HepG2 (cell line): Measurements from ENCODE around the gene CYP17A1. TPM values are rescaled to one million over a fixed set of nuclear protein-coding genes. Genes with fewer than 3 reads are reported as not detected.

ENCODE experiments used
- ATF7-NPFF ChIP-seq: sonication (generic); formaldehyde crosslinking; IDR thresholded peaks from 2 replicates; pipeline ENCODE4 v1.8.1; 2023; ENCODE audit warnings: mild to moderate bottlenecking, low read depth, missing genetic modification reagents, moderate library complexity
- CBX5 ChIP-seq: sonication (generic); formaldehyde crosslinking; IDR thresholded peaks from 2 replicates; pipeline ENCODE4 v1.4.0; 2020; ENCODE audit warnings: missing genetic modification reagents, borderline replicate concordance
- HMG20B ChIP-seq: conservative IDR thresholded peaks from 2 replicates; pipeline ENCODE4 v1.6.1; 2016; ENCODE audit warnings: missing genetic modification reagents, missing compliant biosample characterization
- HNF4A ChIP-seq: sonication (generic); formaldehyde crosslinking; IDR thresholded peaks from 2 replicates; pipeline ENCODE4 v1.4.0; 2020; ENCODE audit warnings: missing genetic modification reagents
- HOXA9 ChIP-seq: sonication (generic); formaldehyde crosslinking; IDR thresholded peaks from 2 replicates; pipeline ENCODE4 v1.8.1; 2022; ENCODE audit warnings: missing genetic modification reagents, mild to moderate bottlenecking, moderate library complexity, borderline replicate concordance
- MED13 ChIP-seq: sonication (generic); formaldehyde crosslinking; IDR thresholded peaks from 2 replicates; pipeline ENCODE4 v1.5.0; 2020; ENCODE audit warnings: missing genetic modification reagents
- RXRB ChIP-seq: IDR thresholded peaks from 2 replicates; pipeline ENCODE4 v1.6.1; 2016; ENCODE audit warnings: borderline replicate concordance, missing genetic modification reagents, missing compliant biosample characterization
- TOE1 ChIP-seq: sonication (generic); formaldehyde crosslinking; IDR thresholded peaks from 2 replicates; pipeline ENCODE4 v1.4.0; 2020; ENCODE audit warnings: mild to moderate bottlenecking, missing genetic modification reagents
- ZFP36L1 ChIP-seq: sonication (generic); formaldehyde crosslinking; IDR thresholded peaks from 2 replicates; pipeline ENCODE4 v1.8.0; 2022; ENCODE audit warnings: mild to moderate bottlenecking, missing genetic modification reagents, moderate library complexity
- ZNF207 ChIP-seq: fragments of 450-650 bp; IDR thresholded peaks from 2 replicates; pipeline ENCODE4 v1.6.1; 2016; ENCODE audit warnings: antibody characterized with exemption, borderline replicate concordance
- ZNF790 ChIP-seq: sonication (generic); formaldehyde crosslinking; IDR thresholded peaks from 2 replicates; pipeline ENCODE4 v1.8.0; 2022; ENCODE audit warnings: missing genetic modification reagents, mild to moderate bottlenecking, borderline replicate concordance
- ZNF792 ChIP-seq: IDR thresholded peaks from 2 replicates; pipeline ENCODE4 v1.6.1; 2016
- ZNF816 ChIP-seq: sonication (generic); formaldehyde crosslinking; IDR thresholded peaks from 2 replicates; pipeline ENCODE4 v1.8.0; 2022; ENCODE audit warnings: missing genetic modification reagents, mild to moderate bottlenecking, borderline replicate concordance
- ZSCAN20 ChIP-seq: sonication (generic); formaldehyde crosslinking; IDR thresholded peaks from 2 replicates; pipeline ENCODE4 v1.4.0; 2020; ENCODE audit warnings: missing genetic modification reagents, mild to moderate bottlenecking, borderline replicate concordance
- polyA plus RNA-seq, 8 experiments: library from polyadenylated mRNA; depleted of rRNA in 3 of 8; stranded (reverse) in 7 of 8; unstranded in 1 of 8; fragments of >200 nt; fragmentation: Illumina TruSeq in 4 of 8; extraction: Trizol in 4 of 8; gene quantifications; 2 replicates each; pipeline versions ENCODE4 v1.2.1 to v1.2.3, GENCODE V29; 2011 to 2016; ENCODE audit warnings: low read depth in 4 of 8, missing spikeins in 1 of 8, mixed read lengths in 1 of 8; ENCODE audit not compliant: insufficient read depth in 1 of 8
- total RNA-seq, 5 experiments: library from RNA; depleted of rRNA; stranded (reverse); fragments of >200 nt; fragmentation: Illumina TruSeq; extraction: Trizol; gene quantifications; 2 replicates each; pipeline ENCODE4 v1.2.3, GENCODE V29; 2016; ENCODE audit warnings: low read depth in 1 of 5
- TF ChIP-seq, protein P1 (sequence below): sonication (generic); formaldehyde crosslinking; IDR thresholded peaks from 2 replicates; pipeline ENCODE4 v1.4.0; 2020; ENCODE audit warnings: missing genetic modification reagents
- TF ChIP-seq, protein P2 (sequence below): IDR thresholded peaks from 2 replicates; pipeline ENCODE4 v1.6.1; 2016; ENCODE audit warnings: missing compliant biosample characterization, missing genetic modification reagents, borderline replicate concordance
- TF ChIP-seq, protein P3 (sequence below): sonication (generic); formaldehyde crosslinking; IDR thresholded peaks from 2 replicates; pipeline ENCODE4 v1.4.0; 2020; ENCODE audit warnings: mild to moderate bottlenecking, low read depth, missing genetic modification reagents
- TF ChIP-seq, protein P4 (sequence below): sonication (generic); formaldehyde crosslinking; IDR thresholded peaks from 2 replicates; pipeline ENCODE4 v1.9.0; 2021; ENCODE audit warnings: missing genetic modification reagents, borderline replicate concordance

The CYP17A1 gene
- total and polyA plus RNA-seq, 2 of the 13 experiments (the other 11 are each of a cell fraction or from before 2014, with no cell fraction given): 0.13 to 1.1 TPM

GRCh38 chr10:102813734-102814452 lies 23.3 kb downstream of the CYP17A1 start (continued):
- TF ChIP-seq, protein P1, sequence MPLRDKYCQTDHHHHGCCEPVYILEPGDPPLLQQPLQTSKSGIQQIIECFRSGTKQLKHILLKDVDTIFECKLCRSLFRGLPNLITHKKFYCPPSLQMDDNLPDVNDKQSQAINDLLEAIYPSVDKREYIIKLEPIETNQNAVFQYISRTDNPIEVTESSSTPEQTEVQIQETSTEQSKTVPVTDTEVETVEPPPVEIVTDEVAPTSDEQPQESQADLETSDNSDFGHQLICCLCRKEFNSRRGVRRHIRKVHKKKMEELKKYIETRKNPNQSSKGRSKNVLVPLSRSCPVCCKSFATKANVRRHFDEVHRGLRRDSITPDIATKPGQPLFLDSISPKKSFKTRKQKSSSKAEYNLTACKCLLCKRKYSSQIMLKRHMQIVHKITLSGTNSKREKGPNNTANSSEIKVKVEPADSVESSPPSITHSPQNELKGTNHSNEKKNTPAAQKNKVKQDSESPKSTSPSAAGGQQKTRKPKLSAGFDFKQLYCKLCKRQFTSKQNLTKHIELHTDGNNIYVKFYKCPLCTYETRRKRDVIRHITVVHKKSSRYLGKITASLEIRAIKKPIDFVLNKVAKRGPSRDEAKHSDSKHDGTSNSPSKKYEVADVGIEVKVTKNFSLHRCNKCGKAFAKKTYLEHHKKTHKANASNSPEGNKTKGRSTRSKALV (CRISPR knock-in tag): no peak
- TF ChIP-seq CBX5 (CRISPR knock-in tag): 0 out of 2 replicates have a peak, but pooled peaks have one; percentile 35
- no peak for TF ChIP-seq ZFP36L1 (CRISPR knock-in tag)
- TF ChIP-seq, protein P2, sequence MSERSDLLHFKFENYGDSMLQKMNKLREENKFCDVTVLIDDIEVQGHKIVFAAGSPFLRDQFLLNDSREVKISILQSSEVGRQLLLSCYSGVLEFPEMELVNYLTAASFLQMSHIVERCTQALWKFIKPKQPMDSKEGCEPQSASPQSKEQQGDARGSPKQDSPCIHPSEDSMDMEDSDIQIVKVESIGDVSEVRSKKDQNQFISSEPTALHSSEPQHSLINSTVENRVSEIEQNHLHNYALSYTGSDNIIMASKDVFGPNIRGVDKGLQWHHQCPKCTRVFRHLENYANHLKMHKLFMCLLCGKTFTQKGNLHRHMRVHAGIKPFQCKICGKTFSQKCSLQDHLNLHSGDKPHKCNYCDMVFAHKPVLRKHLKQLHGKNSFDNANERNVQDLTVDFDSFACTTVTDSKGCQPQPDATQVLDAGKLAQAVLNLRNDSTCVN (CRISPR knock-in tag): no peak
- TF ChIP-seq RXRB (CRISPR knock-in tag): 0 out of 2 replicates have a peak, but pooled peaks have one; percentile 22
- no peak for TF ChIP-seq ZNF790 (CRISPR knock-in tag)
- no peak for TF ChIP-seq ZSCAN20
- no peak for TF ChIP-seq TOE1 (CRISPR knock-in tag)
- TF ChIP-seq ZNF207: no peak
- no peak for TF ChIP-seq HMG20B (CRISPR knock-in tag)
- TF ChIP-seq ZNF792: 0 out of 2 replicates have a peak, but pooled peaks have one; percentile 20
- TF ChIP-seq ATF7-NPFF (CRISPR knock-in tag): 0 out of 2 replicates have a peak, but pooled peaks have one; percentile 56
- 0 out of 2 replicates have a peak, but pooled peaks have one; percentile 31 for TF ChIP-seq HOXA9 (CRISPR knock-in tag)
- peak; percentile 83 for TF ChIP-seq HNF4A (CRISPR knock-in tag)
- TF ChIP-seq ZNF816 (CRISPR knock-in tag): peak; percentile 45; the same call in 1 of the 2 replicates
- TF ChIP-seq, protein P3, sequence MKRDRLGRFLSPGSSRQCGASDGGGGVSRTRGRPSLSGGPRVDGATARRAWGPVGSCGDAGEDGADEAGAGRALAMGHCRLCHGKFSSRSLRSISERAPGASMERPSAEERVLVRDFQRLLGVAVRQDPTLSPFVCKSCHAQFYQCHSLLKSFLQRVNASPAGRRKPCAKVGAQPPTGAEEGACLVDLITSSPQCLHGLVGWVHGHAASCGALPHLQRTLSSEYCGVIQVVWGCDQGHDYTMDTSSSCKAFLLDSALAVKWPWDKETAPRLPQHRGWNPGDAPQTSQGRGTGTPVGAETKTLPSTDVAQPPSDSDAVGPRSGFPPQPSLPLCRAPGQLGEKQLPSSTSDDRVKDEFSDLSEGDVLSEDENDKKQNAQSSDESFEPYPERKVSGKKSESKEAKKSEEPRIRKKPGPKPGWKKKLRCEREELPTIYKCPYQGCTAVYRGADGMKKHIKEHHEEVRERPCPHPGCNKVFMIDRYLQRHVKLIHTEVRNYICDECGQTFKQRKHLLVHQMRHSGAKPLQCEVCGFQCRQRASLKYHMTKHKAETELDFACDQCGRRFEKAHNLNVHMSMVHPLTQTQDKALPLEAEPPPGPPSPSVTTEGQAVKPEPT: no peak
- no peak for TF ChIP-seq MED13 (CRISPR knock-in tag)
- TF ChIP-seq, protein P4, sequence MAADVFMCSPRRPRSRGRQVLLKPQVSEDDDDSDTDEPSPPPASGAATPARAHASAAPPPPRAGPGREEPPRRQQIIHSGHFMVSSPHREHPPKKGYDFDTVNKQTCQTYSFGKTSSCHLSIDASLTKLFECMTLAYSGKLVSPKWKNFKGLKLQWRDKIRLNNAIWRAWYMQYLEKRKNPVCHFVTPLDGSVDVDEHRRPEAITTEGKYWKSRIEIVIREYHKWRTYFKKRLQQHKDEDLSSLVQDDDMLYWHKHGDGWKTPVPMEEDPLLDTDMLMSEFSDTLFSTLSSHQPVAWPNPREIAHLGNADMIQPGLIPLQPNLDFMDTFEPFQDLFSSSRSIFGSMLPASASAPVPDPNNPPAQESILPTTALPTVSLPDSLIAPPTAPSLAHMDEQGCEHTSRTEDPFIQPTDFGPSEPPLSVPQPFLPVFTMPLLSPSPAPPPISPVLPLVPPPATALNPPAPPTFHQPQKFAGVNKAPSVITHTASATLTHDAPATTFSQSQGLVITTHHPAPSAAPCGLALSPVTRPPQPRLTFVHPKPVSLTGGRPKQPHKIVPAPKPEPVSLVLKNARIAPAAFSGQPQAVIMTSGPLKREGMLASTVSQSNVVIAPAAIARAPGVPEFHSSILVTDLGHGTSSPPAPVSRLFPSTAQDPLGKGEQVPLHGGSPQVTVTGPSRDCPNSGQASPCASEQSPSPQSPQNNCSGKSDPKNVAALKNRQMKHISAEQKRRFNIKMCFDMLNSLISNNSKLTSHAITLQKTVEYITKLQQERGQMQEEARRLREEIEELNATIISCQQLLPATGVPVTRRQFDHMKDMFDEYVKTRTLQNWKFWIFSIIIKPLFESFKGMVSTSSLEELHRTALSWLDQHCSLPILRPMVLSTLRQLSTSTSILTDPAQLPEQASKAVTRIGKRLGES (CRISPR knock-in tag): no peak
